ENCODE measurements around the gene VASN. TPM values are rescaled to one million over a fixed set of nuclear protein-coding genes. Genes with fewer than 3 reads are reported as not detected.

VASN gene
- total RNA-seq, 1 donor from 2014 or later = 0.11 TPM

GRCh38 chr16:4409081-4409932 lies 37.7 kb downstream of the VASN start:
- ATAC-seq (ENCODE audit: low read depth) = no peak
- POLR2A ChIA-PET = interaction anchor here (0.6 kb wide), 1 partner anchor 12 kb away, joined by 5 read pairs; no protein-coding TSS in a partner anchor
- H3K36me3 Mint-ChIP-seq (ENCODE audit: low read depth) = peaks cover 66% of the 10 kb centered on the region
- intact Hi-C loops (cut with micrococcal nuclease) = no loop called here
- peaks cover 16% of the 10 kb centered on the region for H3K4me1 Mint-ChIP-seq
- H3K27me3 Mint-ChIP-seq = no peaks in the 10 kb centered on the region
- no peak for DNase-seq
- CTCF ChIA-PET = no interaction called here
- no peak overlapping the region for H3K27ac Mint-ChIP-seq
- no peaks in the 10 kb centered on the region for H3K9me3 Mint-ChIP-seq
- no peak overlapping the region for H3K4me3 Mint-ChIP-seq
- no peak for TF ChIP-seq CTCF (IDR thresholded peaks at IDR 0.05)

- no peak for ATAC-seq (ENCODE audit: low read depth)
- no peaks in the 10 kb centered on the region for H3K9me3 Mint-ChIP-seq
- DNase-seq = no peak
- peaks cover 61% of the 10 kb centered on the region for H3K36me3 Mint-ChIP-seq (ENCODE audit: low read depth)
- no peak overlapping the region for H3K27ac Mint-ChIP-seq
- ChIA-PET POLR2A (no interaction called here), CTCF (interaction anchor here (4.0 kb wide), 1 partner anchor 8 kb away, joined by 17 read pairs; no protein-coding TSS in a partner anchor)
- no peaks in the 10 kb centered on the region for H3K27me3 Mint-ChIP-seq
- intact Hi-C loops (cut with micrococcal nuclease) = loop anchor here (5.0 kb wide), 1 partner anchor 437 kb away; the partner anchor contains the start of genes GLYR1 and UBN1
- TF ChIP-seq CTCF (IDR thresholded peaks at IDR 0.05) = no peak
- H3K4me1 Mint-ChIP-seq = peaks cover 28% of the 10 kb centered on the region
- no peak overlapping the region for H3K4me3 Mint-ChIP-seq
Measured at GRCh38 chr16:4410335-4411075, 38.9 kb downstream of the VASN start.

- Mint-ChIP-seq H3K27ac (no peak overlapping the region), H3K4me3 (no peak overlapping the region), H3K27me3 (no peaks in the 10 kb centered on the region), H3K4me1 (peaks cover 31% of the 10 kb centered on the region), H3K9me3 (no peaks in the 10 kb centered on the region), H3K36me3 (ENCODE audit: low read depth) (peaks cover 55% of the 10 kb centered on the region)
- ATAC-seq (ENCODE audit: low read depth) = no peak
- ChIA-PET POLR2A (no interaction called here), CTCF (interaction anchor here (4.0 kb wide), 1 partner anchor 9 kb away, joined by 17 read pairs; no protein-coding TSS in a partner anchor)
- no peak for TF ChIP-seq CTCF (IDR thresholded peaks at IDR 0.05)
- DNase-seq = no peak
- intact Hi-C loops (cut with micrococcal nuclease) = loop anchor here (5.0 kb wide), 1 partner anchor 436 kb away; the partner anchor contains the start of genes GLYR1 and UBN1
Measured at GRCh38 chr16:4411684-4412083, 40.0 kb downstream of the VASN start.

GRCh38 chr16:4412159-4412558 lies 40.5 kb downstream of the VASN start:
- H3K27me3 Mint-ChIP-seq = no peaks in the 10 kb centered on the region
- H3K36me3 Mint-ChIP-seq (ENCODE audit: low read depth) = peaks cover 53% of the 10 kb centered on the region
- no peak for ATAC-seq (ENCODE audit: low read depth)
- no peak for TF ChIP-seq CTCF (IDR thresholded peaks at IDR 0.05)
- ChIA-PET CTCF (interaction anchor here (4.0 kb wide), 1 partner anchor 10 kb away, joined by 17 read pairs; no protein-coding TSS in a partner anchor), POLR2A (interaction anchor here (0.6 kb wide), 2 partner anchors 9 to 1944 kb away, joined by 4 to 5 read pairs; no protein-coding TSS in a partner anchor)
- no peak overlapping the region for H3K4me3 Mint-ChIP-seq
- no peak for DNase-seq
- H3K9me3 Mint-ChIP-seq = no peaks in the 10 kb centered on the region
- intact Hi-C loops (cut with micrococcal nuclease) = loop anchor here (5.0 kb wide), 1 partner anchor 435 kb away; the partner anchor contains the start of genes GLYR1 and UBN1
- no peak overlapping the region for H3K27ac Mint-ChIP-seq
- peaks cover 34% of the 10 kb centered on the region for H3K4me1 Mint-ChIP-seq
